GM19043 (cell line): ENCODE measurements around the gene TARDBP.
"Not testable (repeated sequence)": the region's sequence is repeated elsewhere in the genome, so short reads cannot be mapped to it uniquely, and the experiment has no call there.

ENCODE experiments used
- ATAC-seq: cut with Tn5 transposase; IDR thresholded peaks from one replicate; pipeline ENCODE4 v1.9.1; 2021; ENCODE audit warnings: low read depth; ENCODE audit not compliant: unreplicated experiment

The TARDBP gene

DNA sequence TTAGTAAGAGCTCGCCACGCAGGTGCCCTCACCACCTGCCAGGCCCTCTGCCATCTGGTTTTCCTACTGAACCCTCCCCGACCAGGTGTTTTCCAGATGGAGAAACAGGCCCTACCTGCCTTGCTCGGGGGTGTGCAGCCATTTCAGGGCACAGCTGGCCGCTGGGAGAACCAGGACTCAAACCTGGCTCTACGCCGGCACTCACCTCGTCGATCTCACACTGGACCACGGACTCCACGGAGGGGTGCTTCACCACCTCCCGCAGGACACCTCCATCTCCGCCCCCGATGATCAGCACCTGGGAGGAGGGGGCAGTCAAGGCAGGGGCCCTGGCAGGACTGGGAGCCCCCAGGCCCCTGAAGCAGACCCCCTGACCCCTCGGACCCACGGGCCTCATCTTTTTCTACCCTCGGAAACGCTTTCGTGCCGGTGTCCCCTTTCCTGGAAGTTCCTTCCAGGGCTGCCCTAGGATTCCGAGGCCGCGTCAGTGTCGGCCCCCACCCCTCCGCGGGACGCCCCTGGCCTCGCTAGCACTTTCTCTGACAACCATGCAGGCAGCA lies 46.2 kb downstream of the TARDBP start:
- no peak for ATAC-seq

DNA sequence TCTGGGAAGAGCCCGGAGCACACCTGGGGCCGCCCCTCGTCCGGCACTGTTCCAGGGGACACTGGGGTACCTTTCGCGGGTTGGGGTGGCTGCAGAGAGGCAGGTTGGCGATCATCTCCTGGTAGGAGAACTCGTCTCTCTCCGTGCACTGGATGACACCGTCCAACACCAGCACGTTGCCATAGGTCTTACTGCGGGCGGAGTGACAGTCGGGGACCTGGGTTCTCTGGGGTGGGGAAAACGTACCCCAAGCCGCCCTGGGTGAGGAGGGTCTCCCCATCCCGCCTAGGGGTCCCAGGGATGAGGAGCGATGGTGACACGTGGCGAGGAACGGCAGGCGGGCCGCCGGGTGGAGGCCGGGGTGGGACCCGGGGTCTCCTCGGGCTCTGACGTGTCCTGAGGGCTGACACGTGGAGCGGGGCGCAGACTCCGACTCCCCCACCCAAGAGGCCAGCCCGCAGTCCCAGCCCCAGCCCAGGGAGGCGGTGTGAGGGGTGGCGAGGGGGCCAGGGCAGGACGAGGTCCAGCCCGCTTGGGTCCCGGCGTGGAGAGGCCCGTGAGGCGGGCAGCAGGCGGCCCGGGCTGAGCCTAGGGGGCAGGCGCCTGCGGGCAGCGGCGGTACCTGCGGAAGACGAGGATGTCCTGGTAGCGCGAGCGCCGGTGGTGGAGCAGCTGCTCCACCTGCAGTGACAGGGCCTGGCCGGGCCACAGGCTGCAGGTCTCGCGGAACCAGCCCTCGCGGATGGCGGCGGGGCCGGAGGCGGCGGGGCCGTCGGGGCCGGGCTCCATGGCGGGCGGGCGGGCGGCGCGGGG lies 46.9 kb downstream of the TARDBP start:
- ATAC-seq = peak; percentile 18

DNA sequence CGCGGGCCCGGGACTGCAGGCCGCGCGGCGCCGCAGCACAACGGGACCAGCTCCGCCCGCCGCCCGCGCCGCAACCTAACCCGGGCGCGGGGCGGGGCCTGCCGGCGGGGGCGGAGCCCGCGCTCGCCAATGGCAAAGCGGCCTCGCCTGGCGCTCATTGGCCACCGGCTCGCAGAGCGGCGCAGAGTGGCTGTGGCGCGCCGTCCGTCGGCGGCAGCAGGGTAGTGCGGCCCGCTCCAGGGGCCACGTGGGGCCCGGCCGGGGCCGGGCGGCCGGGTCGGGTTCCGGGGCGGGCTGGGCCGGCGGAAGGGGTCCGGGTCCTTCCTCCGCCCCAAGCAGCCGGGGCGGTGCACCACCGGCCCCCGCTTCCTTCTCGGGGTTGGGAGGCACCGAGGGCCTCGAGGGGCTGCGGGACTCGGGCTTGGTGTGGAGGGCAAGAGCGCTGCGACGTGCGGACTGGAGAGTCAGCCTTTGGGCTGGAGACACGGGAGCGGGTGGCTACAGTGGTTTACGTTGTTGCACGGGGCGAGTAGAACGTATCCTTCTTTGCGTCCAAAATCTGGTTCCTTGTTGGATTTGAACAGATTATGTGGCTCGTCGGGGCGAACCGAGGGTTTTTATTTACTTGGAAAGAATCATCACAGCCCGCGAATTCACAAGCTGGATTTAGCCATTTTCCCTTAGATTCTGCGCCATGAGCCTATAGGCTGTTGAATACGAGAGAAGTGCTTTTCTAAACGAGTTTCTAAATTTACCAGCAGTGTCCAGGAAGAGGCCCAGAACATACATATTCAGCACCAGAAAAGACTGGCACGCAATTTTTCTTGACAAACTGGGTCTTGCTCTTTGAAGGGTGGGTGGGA lies 47.7 kb downstream of the TARDBP start, which contains the start of gene SRM:
Gene SRM (minus strand): TSS at position 51 of the 863 bp plus-strand sequence. CDS start 75 bp downstream, outside the sequence.
- ATAC-seq = peak; percentile 85

DNA sequence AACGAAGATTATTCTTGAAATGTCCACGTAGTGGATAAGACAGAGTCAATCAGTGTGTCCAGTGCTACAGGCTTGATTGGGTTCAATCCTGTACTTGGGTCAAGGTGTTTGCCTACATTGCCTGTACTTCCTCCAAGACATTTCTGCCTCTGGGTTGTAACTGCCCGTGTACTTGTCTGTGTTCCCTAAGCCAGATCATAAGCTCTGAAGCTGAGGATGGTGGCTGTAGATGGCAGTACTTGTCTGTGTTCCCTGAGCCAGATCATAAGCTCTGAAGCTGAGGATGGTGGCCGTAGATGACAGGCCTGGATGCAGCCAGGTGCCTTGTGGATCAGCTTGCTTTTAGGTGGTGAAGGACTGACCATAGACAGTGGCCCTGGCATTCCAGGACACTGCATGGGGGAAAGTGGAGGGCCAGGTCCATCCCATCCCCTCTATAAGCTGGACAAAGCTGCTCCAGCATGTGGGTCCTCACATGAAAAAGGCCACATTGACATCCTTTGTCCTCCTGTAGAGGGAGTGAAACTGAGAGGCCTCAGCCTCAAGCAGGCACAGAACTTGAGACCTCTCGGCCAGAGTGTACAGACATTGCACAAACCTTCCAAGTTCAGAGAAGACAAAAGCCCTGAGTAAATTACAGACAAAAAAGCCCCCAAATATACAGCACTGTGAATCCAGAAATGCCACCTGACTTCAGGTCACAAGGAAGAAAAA lies 49.4 kb downstream of the TARDBP start:
- ATAC-seq = no peak

DNA sequence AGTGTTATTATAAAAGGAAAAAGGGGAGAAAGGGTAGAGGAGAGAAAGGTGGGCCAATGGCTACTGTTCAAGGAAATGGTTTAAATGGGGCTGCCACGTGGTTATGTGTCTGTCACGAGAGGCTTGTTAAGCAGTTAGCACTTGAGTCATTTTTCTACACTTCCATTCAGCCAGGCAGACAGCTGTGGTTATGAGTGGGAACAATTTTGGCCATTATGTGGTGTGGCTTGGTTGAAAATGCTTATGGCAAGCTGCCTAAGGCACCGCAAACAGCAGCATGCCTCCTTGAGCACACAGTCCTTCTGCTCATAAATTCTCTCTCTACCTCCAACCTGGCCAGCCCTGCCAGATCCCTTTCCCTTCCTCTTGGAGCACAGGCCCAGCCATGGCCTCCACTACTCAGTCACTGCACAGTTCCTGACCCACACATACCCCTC lies 50.5 kb downstream of the TARDBP start:
- no peak for ATAC-seq

DNA sequence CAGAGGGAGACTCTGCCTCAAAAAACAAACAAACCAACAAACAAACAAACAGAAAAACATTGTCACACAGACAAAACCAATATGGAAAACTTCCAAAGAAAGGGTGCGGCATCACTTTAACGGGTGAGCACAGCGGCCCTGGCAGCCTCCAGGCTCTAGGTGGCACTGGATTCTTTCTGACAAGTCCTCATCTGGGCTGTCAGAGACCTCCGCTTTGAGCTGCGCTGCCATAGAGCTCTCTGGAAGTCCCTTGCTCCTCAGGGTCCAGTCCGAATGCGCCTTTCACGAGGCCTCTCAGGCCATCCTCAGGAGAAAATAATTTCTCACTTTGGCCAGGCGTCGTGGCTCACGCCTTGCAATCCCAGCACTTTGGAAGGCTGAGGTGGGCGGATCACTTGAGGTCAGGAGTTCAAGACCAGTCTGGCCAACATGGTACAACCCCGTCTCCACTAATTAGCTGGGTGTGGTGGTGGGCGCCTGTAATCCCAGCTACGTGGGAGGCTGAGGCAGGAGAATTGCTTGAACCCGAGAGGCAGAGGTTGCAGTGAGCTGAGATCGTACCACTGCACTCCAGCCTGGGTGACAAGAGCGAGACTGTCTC lies 51.6 kb downstream of the TARDBP start:
- ATAC-seq = not testable (repeated sequence)

DNA sequence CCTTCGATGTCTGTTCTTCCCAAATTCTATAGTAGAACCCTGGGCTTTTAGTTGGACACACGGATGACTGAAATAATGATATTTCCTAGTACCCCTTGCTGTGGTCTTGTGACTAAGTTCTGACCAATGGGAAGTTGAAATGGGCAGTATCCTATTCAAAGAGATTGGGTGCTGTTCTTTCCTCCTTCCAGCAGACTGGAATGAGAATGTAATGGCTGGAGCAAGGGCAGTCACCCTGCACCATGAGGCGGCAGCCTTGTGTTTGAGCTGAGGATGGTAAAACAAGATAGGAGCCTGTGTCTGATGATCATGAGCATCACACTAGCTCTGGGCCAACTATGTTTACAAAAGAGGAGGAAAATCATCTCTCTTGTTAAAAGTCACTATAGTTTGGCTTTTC lies 52.5 kb downstream of the TARDBP start:
- no peak for ATAC-seq

DNA sequence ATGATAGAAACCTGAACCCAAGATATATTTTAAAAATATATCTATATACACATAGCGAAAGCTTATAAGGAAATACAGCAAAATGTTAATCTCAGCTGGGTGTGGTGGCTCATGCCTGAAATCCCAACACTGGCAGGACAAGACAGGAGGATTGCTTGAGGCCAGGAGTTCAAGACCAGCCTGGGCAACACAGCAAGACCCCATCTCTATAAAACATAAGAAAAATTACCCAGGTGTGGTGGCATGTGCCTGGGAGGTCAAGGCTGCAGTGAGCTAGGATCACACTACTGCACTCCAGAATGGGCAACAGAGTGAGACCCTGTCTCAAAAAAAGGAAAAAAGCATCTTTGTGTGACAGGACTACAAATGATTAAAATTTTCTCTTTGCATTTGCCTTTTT lies 53.3 kb downstream of the TARDBP start:
- ATAC-seq = no peak

DNA sequence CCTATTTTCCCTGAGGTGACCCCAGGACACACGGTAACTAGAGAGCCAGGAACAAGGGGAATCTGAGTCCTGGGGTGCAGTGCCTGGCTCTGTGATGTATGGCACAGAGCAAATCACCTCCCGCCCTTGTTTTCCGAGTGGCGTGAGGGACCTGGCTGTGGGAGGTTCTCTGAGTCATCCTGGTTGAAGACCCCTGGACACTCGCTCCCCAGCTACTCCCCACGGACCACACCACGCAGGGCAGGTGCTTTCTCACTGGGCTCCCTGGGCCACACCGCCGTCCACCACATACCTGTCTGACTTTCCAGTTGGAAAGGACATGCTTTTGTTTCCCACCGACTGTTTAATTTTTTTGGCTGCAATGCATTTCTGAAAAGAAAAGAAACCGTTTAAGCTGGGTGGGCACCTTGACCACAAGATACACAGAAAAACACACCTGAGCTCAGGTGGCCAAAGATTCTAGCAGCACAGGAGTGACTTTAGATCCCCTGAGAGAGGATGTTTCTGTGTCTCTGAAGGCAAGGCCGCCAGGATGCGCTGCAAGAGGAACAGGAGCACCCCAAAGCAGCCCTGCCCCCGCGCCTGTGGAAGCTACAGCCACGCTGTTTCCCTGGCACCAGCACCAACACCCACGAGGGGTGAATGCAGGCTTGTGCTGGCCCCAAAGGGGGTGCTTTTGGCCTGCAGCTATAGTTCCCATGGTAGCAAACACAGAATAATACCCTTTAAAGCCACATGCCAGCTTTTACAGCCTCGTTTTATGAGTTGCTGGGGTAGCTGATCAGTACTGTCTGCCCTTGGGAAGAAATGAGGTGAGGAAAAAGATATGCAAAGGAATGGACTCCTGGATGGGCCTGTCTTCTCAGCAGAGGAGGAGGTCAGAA lies 55.5 kb downstream of the TARDBP start:
- ATAC-seq = no peak

DNA sequence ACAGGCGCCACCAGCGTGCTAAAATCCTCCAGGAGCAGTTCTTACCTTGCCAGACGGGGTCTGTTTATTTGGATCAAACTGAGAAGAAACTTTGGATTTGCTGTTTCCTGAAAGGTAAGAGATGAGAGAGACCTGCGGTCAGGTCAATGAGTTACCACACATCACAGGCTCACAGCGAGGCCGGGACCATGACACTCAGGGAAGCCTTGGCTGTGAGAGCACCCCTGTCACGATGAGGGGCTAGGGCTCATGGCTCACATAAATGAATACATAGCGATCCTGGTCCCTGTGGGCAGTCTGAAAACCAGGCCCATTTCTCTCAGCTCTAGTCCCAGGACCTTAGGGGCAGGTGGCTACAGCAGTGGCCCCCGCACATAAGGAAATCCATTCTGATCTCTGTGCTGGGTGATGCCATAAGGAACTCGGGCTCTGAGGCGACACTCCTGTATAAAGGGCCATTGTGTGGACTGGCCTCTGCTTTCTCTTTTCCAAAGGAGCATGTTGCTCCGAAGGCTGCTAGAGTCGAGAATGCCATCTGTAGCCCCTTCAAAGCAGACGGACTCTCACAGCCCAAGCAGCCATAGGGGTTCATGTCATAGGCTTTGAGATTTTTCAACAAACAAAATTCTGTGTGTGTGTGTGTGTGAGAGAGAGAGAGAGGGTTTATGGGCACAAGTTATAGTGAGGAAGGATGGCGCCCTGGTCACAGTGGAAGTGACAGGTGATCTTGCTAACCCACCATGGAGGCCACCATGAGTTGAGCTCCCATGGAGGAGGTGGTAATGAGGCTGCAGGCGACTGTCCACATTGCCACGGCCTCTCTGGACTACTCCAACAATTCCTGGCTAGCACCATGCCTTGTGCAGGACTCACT lies 56.4 kb downstream of the TARDBP start:
- ATAC-seq = no peak

DNA sequence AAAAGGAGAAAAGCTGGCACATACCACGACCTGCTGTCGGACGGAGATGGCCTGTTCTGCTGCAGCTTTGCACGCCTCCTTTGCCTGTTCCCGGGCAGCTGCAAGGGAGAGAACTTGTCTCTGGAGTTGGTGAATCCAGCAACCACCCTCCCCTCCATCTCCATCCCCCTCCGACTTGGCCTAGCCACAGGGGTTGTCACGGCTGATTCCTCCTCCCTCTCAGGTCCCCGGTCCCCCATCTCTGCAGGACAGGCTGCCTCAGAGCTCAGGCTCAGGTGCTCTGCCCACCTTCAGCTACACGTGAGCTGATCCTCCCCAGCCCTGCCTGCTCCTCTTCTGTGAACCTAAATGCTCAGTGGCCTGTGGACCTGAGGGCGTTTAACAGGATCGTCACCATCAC lies 58.4 kb downstream of the TARDBP start:
- no peak for ATAC-seq

DNA sequence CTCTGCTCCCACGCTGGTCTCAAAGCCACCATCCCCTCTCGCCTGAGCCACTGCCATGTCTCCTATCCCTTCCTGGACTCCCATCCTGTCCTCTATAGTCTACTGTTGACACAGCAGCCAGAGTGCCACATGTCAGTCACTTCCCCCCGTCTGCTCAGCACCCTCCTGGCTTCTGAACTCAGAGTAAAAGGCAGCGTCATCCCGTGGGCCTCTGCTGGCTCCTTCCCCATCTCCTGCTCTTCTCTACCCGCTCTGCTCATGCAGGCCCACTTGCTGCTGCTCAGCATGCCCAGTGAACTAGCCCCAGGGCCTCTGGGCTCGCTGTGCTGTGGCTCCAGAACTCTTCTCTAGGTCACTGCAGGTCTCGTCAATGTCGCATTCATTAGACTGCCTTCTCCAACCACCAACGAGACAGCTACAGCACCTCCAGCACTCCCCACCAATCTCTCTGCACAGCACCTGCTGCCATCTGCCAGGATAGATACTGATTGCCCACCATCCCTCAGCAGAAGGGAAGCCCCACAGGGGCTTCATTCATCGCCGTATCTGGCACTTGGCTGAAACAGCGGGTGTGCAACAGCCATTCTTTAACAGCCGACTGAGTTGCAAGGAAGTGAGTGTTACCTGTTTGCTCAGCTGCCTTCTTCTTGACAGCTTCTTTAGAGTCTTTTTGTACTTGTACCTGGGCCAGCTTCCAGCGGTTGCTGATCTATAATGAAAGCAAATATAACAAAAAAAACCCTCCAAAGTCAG lies 59.2 kb downstream of the TARDBP start:
- no peak for ATAC-seq

DNA sequence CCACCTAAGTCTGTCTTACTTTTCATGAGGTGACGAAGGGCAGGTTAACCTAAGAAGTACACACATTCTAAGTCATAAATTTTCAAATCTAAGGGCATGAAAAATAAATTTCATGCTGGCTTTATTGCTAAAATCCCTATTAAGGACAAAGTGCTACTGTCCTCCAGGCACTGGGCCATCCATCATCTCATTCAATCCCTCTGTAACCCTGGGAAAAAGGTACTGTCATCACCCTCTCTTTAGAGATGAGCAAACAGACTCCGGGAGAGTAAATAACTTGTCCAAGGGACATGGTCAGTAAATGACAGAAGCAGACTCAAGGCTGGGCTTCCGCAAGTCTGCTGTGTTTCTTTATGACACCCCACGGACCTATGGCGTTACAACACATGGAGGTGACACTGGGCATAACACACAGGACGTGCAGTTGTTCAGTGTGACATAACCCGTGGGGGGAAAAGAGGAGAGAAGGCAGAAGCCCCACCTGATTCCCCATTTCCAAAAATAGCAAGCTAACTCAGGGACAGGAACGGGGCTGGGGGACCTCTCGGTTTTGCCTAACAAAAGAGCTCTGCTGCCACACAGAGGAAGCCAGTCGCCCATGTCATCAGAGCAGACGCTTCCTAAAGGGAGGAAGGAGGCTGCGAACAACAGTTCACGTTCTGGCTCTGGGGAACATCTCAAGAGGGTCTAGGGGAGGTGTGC lies 59.9 kb downstream of the TARDBP start:
- no peak for ATAC-seq

DNA sequence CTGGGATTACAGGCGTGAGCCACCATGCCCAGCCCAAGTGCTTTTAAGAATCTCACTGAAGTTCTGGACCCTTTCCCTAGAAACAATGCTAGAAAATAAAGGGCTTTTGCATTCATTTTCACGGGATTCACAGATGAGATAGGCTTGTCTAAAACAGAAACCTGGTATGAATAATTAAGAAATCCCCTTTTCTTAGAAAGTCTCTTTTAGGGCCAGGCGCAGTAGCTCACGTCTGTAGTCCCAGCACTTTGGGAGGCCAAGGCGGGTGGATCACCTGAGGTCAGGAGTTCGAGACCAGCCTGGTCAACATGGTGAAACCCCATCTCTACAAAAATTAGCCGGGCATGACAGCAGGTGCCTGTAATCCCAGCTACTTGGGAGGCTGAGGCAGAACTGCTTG lies 60.9 kb downstream of the TARDBP start:
- ATAC-seq = not testable (repeated sequence)
